HT-29 (cell line): ENCODE data around the gene ATP6V0E2. TPM values are rescaled to one million over a fixed set of nuclear protein-coding genes. Genes with fewer than 3 reads are reported as not detected.

Experiments
- small RNA-seq: library from RNA; depleted of rRNA; stranded (forward); fragments of <200 nt; gene quantifications from one replicate; pipeline ENCODE3, GENCODE V24; 2014
- total RNA-seq: library from RNA; depleted of rRNA; stranded (reverse); fragments of >200 nt; shearing (Covaris generic); gene quantifications from 2 replicates; pipeline ENCODE4 v1.2.3, GENCODE V29; 2014; rRNA removed

The ATP6V0E2 gene
- total RNA-seq, 1 experiment from 2014 or later, result 92.6 TPM

Small RNAs within 50 kb of the gene (small RNA-seq; reads per million reads assigned to genes)
- not detected for gene AC093458.1

Other genes with a start within 250 kb of the ATP6V0E2 start
- 0.63 and 0.66 TPM in 2 replicates for gene ZNF467, start 100.4 kb upstream of the ATP6V0E2 start, total RNA-seq
- 8.8 and 11.7 TPM in 2 replicates for gene ZNF862, start 35.6 kb upstream of the ATP6V0E2 start, total RNA-seq